Adrenal gland (tissue), 5 donors: ENCODE data around the gene VKORC1.

Experiments
- POLR2A ChIP-seq, 2 donors: fragments of 450-650 bp; IDR thresholded peaks; one replicate each; pipeline ENCODE4 v1.6.1; 2017; ENCODE audit warnings: antibody characterized with exemption in 2 of 2, mild to moderate bottlenecking in 2 of 2, moderate library complexity in 1 of 2
- TF ChIP-seq, protein P1 (sequence below), 6 experiments: fragments of 450-650 bp in 4 of 6; fragments of 200-600 bp in 2 of 6; sonication (generic) in 1 of 6; IDR thresholded peaks; 1 replicate in 5 of 6; 2 replicates in 1 of 6; pipeline versions ENCODE4 v1.5.1 to v1.8.0; 2016 to 2021; ENCODE audit warnings: antibody characterized with exemption in 6 of 6, mild to moderate bottlenecking in 2 of 6, moderate library complexity in 1 of 6
- donor health status: DM: no; HTN: no; CAD: no.

DNA sequence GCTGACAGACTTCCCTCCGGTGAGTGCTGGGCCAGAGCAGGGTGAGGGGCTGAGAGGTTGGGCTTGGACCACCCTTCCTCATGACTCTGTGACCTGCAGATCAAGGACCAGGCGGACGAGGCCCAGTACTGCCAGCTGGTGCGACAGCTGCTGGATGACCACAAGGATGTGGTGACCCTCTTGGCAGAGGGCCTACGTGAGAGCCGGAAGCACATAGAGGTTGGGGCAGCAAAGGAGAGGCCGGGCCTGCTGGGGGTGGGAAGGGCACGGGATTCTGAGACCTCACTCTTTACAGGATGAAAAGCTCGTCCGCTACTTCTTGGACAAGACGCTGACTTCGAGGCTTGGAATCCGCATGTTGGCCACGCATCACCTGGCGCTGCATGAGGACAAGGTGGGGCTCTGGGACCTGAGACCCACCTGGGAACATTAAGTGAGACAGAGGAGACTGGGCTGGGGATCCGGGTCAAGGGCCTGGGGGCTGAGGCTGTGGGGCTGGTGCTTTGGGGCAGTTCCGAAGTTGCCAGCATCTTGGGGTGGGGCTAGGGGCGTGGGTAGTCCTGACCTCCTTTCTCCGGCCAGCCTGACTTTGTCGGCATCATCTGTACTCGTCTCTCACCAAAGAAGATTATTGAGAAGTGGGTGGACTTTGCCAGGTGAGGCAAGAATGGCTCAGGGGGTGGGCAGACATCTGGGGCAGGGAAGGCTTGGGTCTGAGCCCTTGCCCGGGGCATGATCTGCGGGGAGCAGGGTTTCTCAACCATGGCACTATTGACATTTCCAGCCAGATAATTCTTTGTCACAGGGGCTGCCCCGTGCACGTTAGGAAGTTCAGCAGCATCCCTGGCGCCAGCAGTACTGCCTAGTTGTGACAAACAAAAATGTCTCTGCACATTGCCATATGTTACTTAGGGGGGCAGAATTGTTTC lies 15.8 kb upstream of the VKORC1 start:
- TF ChIP-seq, protein P1, sequence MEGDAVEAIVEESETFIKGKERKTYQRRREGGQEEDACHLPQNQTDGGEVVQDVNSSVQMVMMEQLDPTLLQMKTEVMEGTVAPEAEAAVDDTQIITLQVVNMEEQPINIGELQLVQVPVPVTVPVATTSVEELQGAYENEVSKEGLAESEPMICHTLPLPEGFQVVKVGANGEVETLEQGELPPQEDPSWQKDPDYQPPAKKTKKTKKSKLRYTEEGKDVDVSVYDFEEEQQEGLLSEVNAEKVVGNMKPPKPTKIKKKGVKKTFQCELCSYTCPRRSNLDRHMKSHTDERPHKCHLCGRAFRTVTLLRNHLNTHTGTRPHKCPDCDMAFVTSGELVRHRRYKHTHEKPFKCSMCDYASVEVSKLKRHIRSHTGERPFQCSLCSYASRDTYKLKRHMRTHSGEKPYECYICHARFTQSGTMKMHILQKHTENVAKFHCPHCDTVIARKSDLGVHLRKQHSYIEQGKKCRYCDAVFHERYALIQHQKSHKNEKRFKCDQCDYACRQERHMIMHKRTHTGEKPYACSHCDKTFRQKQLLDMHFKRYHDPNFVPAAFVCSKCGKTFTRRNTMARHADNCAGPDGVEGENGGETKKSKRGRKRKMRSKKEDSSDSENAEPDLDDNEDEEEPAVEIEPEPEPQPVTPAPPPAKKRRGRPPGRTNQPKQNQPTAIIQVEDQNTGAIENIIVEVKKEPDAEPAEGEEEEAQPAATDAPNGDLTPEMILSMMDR (IDR thresholded peaks at IDR 0.05), result no peak
- TF ChIP-seq POLR2A (IDR thresholded peaks at IDR 0.05), result no peak
